Head of caudate nucleus (tissue), 42 donors: ENCODE measurements around the gene B3GNT9.

Source experiments
- DNase-seq, 42 donors: peaks; one replicate each; pipeline versions ENCODE4 v3.0.0 to v3.0.0-alpha.2; 2020 to 2021; ENCODE audit warnings: mixed read lengths in 7 of 42
- intact Hi-C: fragments of 100-400 bp; cut with DNase I; formaldehyde crosslinking; loops from one replicate; pipeline ENCODE4 v1.15.0; 2022

B3GNT9 gene

GRCh38 chr16:67150833-67151396 lies at the start of gene B3GNT9:
Gene B3GNT9 (minus strand): TSS chr16:67150998. CDS start chr16:67150485, 513 bp downstream.
- peak in 40 of 42 donors; percentile 44 to 86 (median 70) for DNase-seq
- intact Hi-C loops, result loop anchor here (10.0 kb wide), 3 partner anchors 46 to 206 kb away; partner anchors contain the start of gene PHAF1

- intact Hi-C loops, result no loop called here
- DNase-seq, result no peak
Measured at GRCh38 chr16:67200491-67200890, 49.7 kb upstream of the B3GNT9 start.

- intact Hi-C loops, result no loop called here
- peak in 2 of 42 donors; percentile 31 to 48 for DNase-seq
Measured at GRCh38 chr16:67199808-67200198, 49.0 kb upstream of the B3GNT9 start.

- peak in 8 of 42 donors; percentile 23 to 57 (median 35) for DNase-seq
- intact Hi-C loops, result no loop called here
Measured at GRCh38 chr16:67199011-67199807, 48.4 kb upstream of the B3GNT9 start, which contains the start of gene ELMO3. Gene ELMO3 (plus strand): TSS chr16:67199131. CDS start chr16:67199327, 196 bp downstream.

GRCh38 chr16:67198238-67198734 lies 47.5 kb upstream of the B3GNT9 start:
- intact Hi-C loops, result no loop called here
- peak in 40 of 42 donors; percentile 40 to 83 (median 68) for DNase-seq

GRCh38 chr16:67197704-67198103 lies 46.9 kb upstream of the B3GNT9 start:
- DNase-seq, result no peak
- intact Hi-C loops, result no loop called here

GRCh38 chr16:67196881-67197280 lies 46.1 kb upstream of the B3GNT9 start:
- DNase-seq, result no peak
- intact Hi-C loops, result no loop called here

- intact Hi-C loops, result no loop called here
Measured at GRCh38 chr16:67195676-67196075, 44.9 kb upstream of the B3GNT9 start.

GRCh38 chr16:67194260-67194659 lies 43.5 kb upstream of the B3GNT9 start:
- no peak for DNase-seq
- intact Hi-C loops, result loop anchor here (5.0 kb wide), 1 partner anchor 33 kb away; the partner anchor contains the start of gene TMEM208

More at GRCh38 chr16:67195676-67196075, 44.9 kb upstream of the B3GNT9 start:
- DNase-seq, result no peak

GRCh38 chr16:67193536-67193935 lies 42.7 kb upstream of the B3GNT9 start:
- intact Hi-C loops, result loop anchor here (5.0 kb wide), 1 partner anchor 34 kb away; the partner anchor contains the start of gene TMEM208
- no peak for DNase-seq

- no peak for DNase-seq
- intact Hi-C loops, result loop anchor here (5.0 kb wide), 1 partner anchor 34 kb away; the partner anchor contains the start of gene TMEM208
Measured at GRCh38 chr16:67192781-67193361, 42.1 kb upstream of the B3GNT9 start.

- intact Hi-C loops, result loop anchor here (5.0 kb wide), 1 partner anchor 35 kb away; the partner anchor contains the start of gene TMEM208
- DNase-seq, result peak; percentile 88 to 98 (median 94)
Measured at GRCh38 chr16:67191995-67192681, 41.3 kb upstream of the B3GNT9 start, which contains the start of gene E2F4. Gene E2F4 (plus strand): TSS chr16:67192155. CDS start chr16:67192228, 73 bp downstream.

- intact Hi-C loops, result loop anchor here (5.0 kb wide), 1 partner anchor 36 kb away; the partner anchor contains the start of gene TMEM208
- no peak for DNase-seq
Measured at GRCh38 chr16:67191411-67191994, 40.7 kb upstream of the B3GNT9 start.

- intact Hi-C loops, result loop anchor here (5.0 kb wide), 1 partner anchor 37 kb away; the partner anchor contains the start of gene TMEM208
Measured at GRCh38 chr16:67190448-67191399, 39.9 kb upstream of the B3GNT9 start.

GRCh38 chr16:67190041-67190440 lies 39.2 kb upstream of the B3GNT9 start, which contains the start of gene EXOC3L1:
Gene EXOC3L1 (minus strand): TSS chr16:67190136. CDS start chr16:67189676, 460 bp downstream.
- intact Hi-C loops, result loop anchor here (5.0 kb wide), 1 partner anchor 37 kb away; the partner anchor contains the start of gene TMEM208
- no peak for DNase-seq

More at GRCh38 chr16:67190448-67191399, 39.9 kb upstream of the B3GNT9 start:
- DNase-seq, result no peak

GRCh38 chr16:67188798-67189197 lies 38.0 kb upstream of the B3GNT9 start:
- DNase-seq, result no peak
- intact Hi-C loops, result no loop called here

GRCh38 chr16:67188323-67188722 lies 37.5 kb upstream of the B3GNT9 start:
- DNase-seq, result no peak
- intact Hi-C loops, result no loop called here
